MM.1S (cell line): ENCODE results near the gene CTU2.
A peak's percentile ranks its signal among the peaks of the same experiment; 100 is the strongest.

Source experiments
- DNase-seq: peaks from one replicate; pipeline ENCODE4 v3.0.0-alpha.2; 2015
- H2AFZ ChIP-seq: fragments of 300-600 bp; sonication (generic); 2 replicates; pipeline ENCODE4 v1.6.0; 2016; ENCODE audit warnings: antibody characterized with exemption, low read length
- H3F3A ChIP-seq: fragments of 300-600 bp; sonication (generic); 2 replicates; pipeline ENCODE4 v1.6.1; 2016; ENCODE audit warnings: mild to moderate bottlenecking, antibody characterized with exemption, low read length, moderate library complexity, mixed read lengths; ENCODE audit not compliant: insufficient read depth
- H3K27ac ChIP-seq: fragments of 300-600 bp; sonication (generic); 2 replicates; pipeline ENCODE4 v1.5.1; 2016; ENCODE audit warnings: mild to moderate bottlenecking, low read length
- H3K27me3 ChIP-seq: fragments of 300-600 bp; sonication (generic); replicated peaks from 2 replicates; pipeline ENCODE4 v1.6.0; 2016; ENCODE audit warnings: low read length; ENCODE audit not compliant: insufficient read depth
- H3K36me3 ChIP-seq: fragments of 300-600 bp; sonication (generic); replicated peaks from 2 replicates; pipeline ENCODE4 v1.6.1; 2016; ENCODE audit warnings: mild to moderate bottlenecking, low read length, mixed read lengths; ENCODE audit not compliant: insufficient read depth
- H3K4me1 ChIP-seq: fragments of 300-600 bp; sonication (generic); 2 replicates; pipeline ENCODE4 v1.6.1; 2016; ENCODE audit warnings: low read length, mixed read lengths
- H3K4me2 ChIP-seq: fragments of 300-600 bp; sonication (generic); 2 replicates; pipeline ENCODE4 v1.6.0; 2016; ENCODE audit warnings: low read depth, low read length
- H3K4me3 ChIP-seq: fragments of 300-600 bp; sonication (generic); 2 replicates; pipeline ENCODE4 v1.5.1; 2016; ENCODE audit warnings: low read length, mixed read lengths
- H3K79me2 ChIP-seq: fragments of 300-600 bp; sonication (generic); 2 replicates; pipeline ENCODE4 v1.6.1; 2016; ENCODE audit warnings: mixed run types, low read length, mixed read lengths
- H3K9ac ChIP-seq: fragments of 300-600 bp; sonication (generic); 2 replicates; pipeline ENCODE4 v1.6.1; 2016; ENCODE audit warnings: low read length, mixed read lengths
- H3K9me2 ChIP-seq: fragments of 300-600 bp; sonication (generic); replicated peaks from 2 replicates; pipeline ENCODE4 v1.6.1; 2016; ENCODE audit warnings: mild to moderate bottlenecking, low read length, mixed read lengths; ENCODE audit not compliant: insufficient read depth
- H3K9me3 ChIP-seq: fragments of 300-600 bp; sonication (generic); replicated peaks from 2 replicates; pipeline ENCODE4 v1.6.1; 2016; ENCODE audit warnings: mild to moderate bottlenecking, low read length, mixed read lengths; ENCODE audit not compliant: insufficient read depth
- H4K20me1 ChIP-seq: fragments of 300-600 bp; sonication (generic); 2 replicates; pipeline ENCODE4 v1.6.1; 2016; ENCODE audit warnings: mild to moderate bottlenecking, low read length, moderate library complexity, mixed read lengths; ENCODE audit not compliant: insufficient read depth
- CTCF ChIP-seq: fragments of 300-600 bp; sonication (generic); IDR thresholded peaks from 2 replicates; pipeline ENCODE4 v1.5.1; 2016; ENCODE audit warnings: antibody characterized with exemption, low read length, mixed read lengths
- EZH2 ChIP-seq: fragments of 300-600 bp; sonication (generic); optimal IDR thresholded peaks from 2 replicates; pipeline ENCODE3; 2017; ENCODE audit warnings: low read depth, mild to moderate bottlenecking, antibody characterized with exemption, low read length, mixed read lengths
- EZH2phosphoT487 ChIP-seq: fragments of 300-600 bp; sonication (generic); IDR thresholded peaks from 2 replicates; pipeline ENCODE4 v1.6.1; 2018; ENCODE audit warnings: antibody characterized with exemption, low read length

CTU2 gene

DNA sequence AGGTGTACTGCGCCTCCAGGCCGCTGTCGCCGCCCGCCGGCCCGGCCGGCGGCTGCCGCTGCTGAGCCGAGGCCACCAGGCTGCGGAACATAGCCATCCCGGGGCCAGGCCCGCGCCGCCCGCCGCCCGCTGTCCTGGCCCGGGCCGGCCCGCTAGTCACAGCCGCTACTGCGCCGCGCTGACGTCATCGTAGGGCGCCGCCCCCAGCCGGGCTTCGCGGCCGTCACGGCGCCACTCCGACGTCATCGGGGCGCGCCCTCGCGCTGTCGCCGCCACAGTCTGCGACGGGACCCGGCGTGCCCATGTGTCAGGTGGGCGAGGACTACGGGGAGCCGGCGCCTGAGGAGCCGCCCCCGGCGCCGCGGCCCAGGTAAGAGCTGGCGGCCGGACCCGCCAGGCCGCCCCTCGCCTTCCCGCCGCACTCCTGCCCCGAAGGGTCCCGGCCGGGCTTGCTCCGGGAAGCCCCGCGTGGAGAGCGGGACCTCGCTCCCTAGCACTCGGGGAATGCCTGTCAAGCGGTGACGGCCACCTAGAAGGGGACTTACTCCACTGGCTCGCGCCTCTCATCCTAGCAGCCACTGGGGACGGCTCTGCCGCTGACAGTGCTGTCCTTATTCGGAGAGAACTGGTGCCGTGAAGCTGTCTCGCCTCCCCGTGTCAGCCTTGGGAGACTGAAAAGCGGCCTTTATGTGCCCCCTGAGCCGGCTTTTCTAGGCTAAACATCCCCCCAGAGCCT, at the start of gene CTU2, which contains the start of gene RNF166:
Gene CTU2 (plus strand): TSS at position 275 of the 736 bp plus-strand sequence. CDS start 28 bp downstream, at position 303.
Gene RNF166 (minus strand): TSS at position 180 of the 736 bp plus-strand sequence. CDS start 83 bp downstream, at position 97.
- TF ChIP-seq EZH2 (no peak), CTCF (no peak), EZH2phosphoT487 (no peak)
- H3K36me3 ChIP-seq = no peaks in the 10 kb centered on the region
- peaks cover 3% of the 10 kb centered on the region for H3K4me1 ChIP-seq
- H2AFZ ChIP-seq = peak within 1 kb of the TSS; percentile 58; the same call in 1 of the 2 replicates
- H3K9me3 ChIP-seq = no peaks in the 10 kb centered on the region
- no peaks in the 10 kb centered on the region for H3K27me3 ChIP-seq
- DNase-seq = peak; percentile 84
- H3K9me2 ChIP-seq = no peaks in the 10 kb centered on the region
- H3K9ac ChIP-seq = peak within 1 kb of the TSS; percentile 72
- no peaks in the 10 kb centered on the region for H4K20me1 ChIP-seq
- H3F3A ChIP-seq = peaks cover 7% of the 10 kb centered on the region; the same call in 1 of the 2 replicates
- peak within 1 kb of the TSS; percentile 80 for H3K4me3 ChIP-seq
- H3K79me2 ChIP-seq = peaks cover 35% of the 10 kb centered on the region
- H3K4me2 ChIP-seq = peak within 1 kb of the TSS; percentile 72
- H3K27ac ChIP-seq = peak within 1 kb of the TSS; percentile 49; the same call in 1 of the 2 replicates

DNA sequence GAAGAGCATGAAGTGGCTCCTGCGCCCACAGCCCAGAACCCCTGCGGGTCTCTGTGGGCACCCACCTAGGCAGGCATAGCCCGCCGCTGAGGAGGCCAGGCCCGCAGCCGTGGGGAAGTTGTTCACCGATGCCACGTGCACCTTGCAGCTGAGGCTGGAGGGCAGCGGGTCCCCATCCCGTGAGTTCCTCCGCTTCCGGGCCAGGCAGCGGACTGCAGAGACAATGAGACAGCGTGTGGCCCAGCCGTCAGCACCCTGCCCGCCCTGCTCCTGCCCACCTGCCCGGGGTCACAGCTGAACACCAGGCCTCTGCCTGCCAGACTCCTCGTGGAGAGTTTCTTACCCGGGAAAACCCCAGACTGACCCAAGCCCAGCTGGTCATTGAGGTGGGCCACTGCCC, 48.9 kb upstream of the CTU2 start:
- H3K4me2 ChIP-seq = no peak overlapping the region
- no peak for DNase-seq
- no peaks in the 10 kb centered on the region for H3K9me3 ChIP-seq
- no peak overlapping the region for H3K4me3 ChIP-seq
- H3K36me3 ChIP-seq = no peaks in the 10 kb centered on the region
- no peaks in the 10 kb centered on the region for H4K20me1 ChIP-seq
- H3K27me3 ChIP-seq = no peaks in the 10 kb centered on the region
- H2AFZ ChIP-seq = no peak overlapping the region
- H3K9me2 ChIP-seq = no peaks in the 10 kb centered on the region
- H3K4me1 ChIP-seq = no peaks in the 10 kb centered on the region
- TF ChIP-seq EZH2phosphoT487 (no peak), EZH2 (no peak)
- H3K27ac ChIP-seq = no peak overlapping the region
- H3K9ac ChIP-seq = no peak overlapping the region
- peaks cover 8% of the 10 kb centered on the region for H3K79me2 ChIP-seq
- no peaks in the 10 kb centered on the region for H3F3A ChIP-seq

DNA sequence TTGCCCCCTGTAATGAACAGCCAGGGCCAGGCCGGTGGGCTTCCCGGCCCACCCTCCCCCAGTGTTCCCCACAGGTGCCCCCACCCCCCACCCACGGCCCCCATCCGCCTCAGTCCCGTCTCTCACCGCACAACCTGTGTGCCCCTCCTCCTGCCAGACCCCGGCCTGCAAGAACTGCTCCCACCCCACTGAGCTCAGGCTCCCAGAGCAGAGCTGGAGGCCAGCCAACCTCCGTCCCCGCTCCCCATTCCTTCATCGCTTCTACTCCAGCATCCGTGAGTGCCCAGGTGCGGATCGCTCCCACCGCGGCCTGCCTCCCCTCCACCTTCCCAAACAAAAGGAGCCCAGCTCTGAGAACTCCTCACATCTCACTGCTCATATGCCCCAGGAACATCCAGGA, 47.6 kb upstream of the CTU2 start:
- Histone ChIP-seq H4K20me1 (no peaks in the 10 kb centered on the region), H3K9me3 (no peaks in the 10 kb centered on the region)

More for the DNA sequence above, 47.6 kb upstream of the CTU2 start:
- H3K36me3 ChIP-seq = no peaks in the 10 kb centered on the region
- H3K4me1 ChIP-seq = no peaks in the 10 kb centered on the region
- H2AFZ ChIP-seq = no peak overlapping the region
- no peak for DNase-seq
- H3K79me2 ChIP-seq = peaks cover 13% of the 10 kb centered on the region
- TF ChIP-seq EZH2phosphoT487 (no peak), CTCF (no peak), EZH2 (no peak)
- no peak overlapping the region for H3K9ac ChIP-seq
- no peak overlapping the region for H3K4me2 ChIP-seq
- H3K9me2 ChIP-seq = no peaks in the 10 kb centered on the region
- H3K4me3 ChIP-seq = no peak overlapping the region
- no peaks in the 10 kb centered on the region for H3F3A ChIP-seq
- H3K27me3 ChIP-seq = no peaks in the 10 kb centered on the region
- H3K27ac ChIP-seq = no peak overlapping the region
